B cell (primary cell): Measurements from ENCODE around the gene PKP1. TPM values are rescaled to one million over a fixed set of nuclear protein-coding genes. Genes with fewer than 3 reads are reported as not detected.

Experiments
- ATAC-seq: fragments of 200-7000 bp; cut with Tn5 transposase; one replicate; pipeline ENCODE4 v1.10.0; 2021; ENCODE audit warnings: low read depth, mild to moderate bottlenecking, moderate number of reproducible peaks, moderate library complexity
- CTCF ChIA-PET: fragments of 350-600 bp; sonication (Branson Sonifier 250); formaldehyde crosslinking; loops from one replicate; lab custom pipeline; 2021; ENCODE audit warnings: antibody characterized with exemption, inconsistent platforms; lab: Charles Lee
- POLR2A ChIA-PET: fragments of 350-600 bp; sonication (Branson Sonifier 250); formaldehyde crosslinking; loops from one replicate; lab custom pipeline; 2021; ENCODE audit warnings: antibody characterized with exemption; lab: Charles Lee
- DNase-seq: peaks from one replicate; pipeline ENCODE4 v3.0.0; 2013
- H2AFZ ChIP-seq: 2 replicates; pipeline ENCODE4 v1.6.1; 2012; ENCODE audit warnings: mild to moderate bottlenecking, low read depth, low read length; ENCODE audit not compliant: insufficient read depth, poor library complexity, severe bottlenecking
- H3K27ac ChIP-seq, 2 donors: 1 replicate in 1 of 2; 2 replicates in 1 of 2; pipeline ENCODE4 v1.5.1; 2012 to 2013; ENCODE audit warnings: low read length in 2 of 2, mild to moderate bottlenecking in 2 of 2, moderate library complexity in 1 of 2
- H3K27me3 ChIP-seq, 4 experiments: fragments of 200-600 bp in 1 of 4; sonication (generic) in 1 of 4; replicated peaks in 1 of 4; 1 replicate in 2 of 4; 2 replicates in 2 of 4; pipeline versions ENCODE4 v1.6.1 to v1.7.0; 2013 to 2016; ENCODE audit warnings: low read length in 3 of 4, mild to moderate bottlenecking in 2 of 4, mixed read lengths in 1 of 4, moderate library complexity in 1 of 4; ENCODE audit not compliant: insufficient read depth in 4 of 4, control insufficient read depth in 3 of 4; ENCODE audit errors: control extremely low read depth in 1 of 4
- H3K36me3 ChIP-seq, 2 experiments: replicated peaks in 1 of 2; 1 replicate in 1 of 2; 2 replicates in 1 of 2; pipeline versions ENCODE4 v1.6.1 to v1.7.1; 2013; ENCODE audit warnings: low read length in 1 of 2; ENCODE audit not compliant: insufficient read depth in 2 of 2, control insufficient read depth in 1 of 2; ENCODE audit errors: control extremely low read depth in 1 of 2, extremely low read depth in 1 of 2
- H3K4me1 ChIP-seq, 2 donors: fragments of 200-600 bp in 1 of 2; sonication (generic) in 1 of 2; 1 replicate in 1 of 2; 2 replicates in 1 of 2; pipeline versions ENCODE4 v1.5.1 to v1.6.1; 2013 to 2017; ENCODE audit warnings: low read length in 2 of 2; ENCODE audit not compliant: control insufficient read depth in 2 of 2, insufficient read depth in 2 of 2
- H3K4me2 ChIP-seq: replicated peaks from 2 replicates; pipeline ENCODE3; 2012; ENCODE audit warnings: mild to moderate bottlenecking, low read depth, low read length; ENCODE audit not compliant: poor library complexity, severe bottlenecking
- H3K4me3 ChIP-seq, 5 experiments: fragments of 200-600 bp in 1 of 5; sonication (generic) in 1 of 5; 1 replicate in 3 of 5; 2 replicates in 2 of 5; pipeline versions ENCODE4 v1.5.1 to v1.7.0; 2011 to 2016; ENCODE audit warnings: low read length in 4 of 5, mild to moderate bottlenecking in 4 of 5, low read depth in 2 of 5, control low read depth in 1 of 5, moderate library complexity in 1 of 5; ENCODE audit not compliant: insufficient read depth in 1 of 5; ENCODE audit errors: control extremely low read depth in 1 of 5, extremely low read depth in 1 of 5
- H3K79me2 ChIP-seq: fragments of 200-600 bp; sonication (generic); one replicate; pipeline ENCODE4 v1.6.0; 2016; ENCODE audit warnings: low read length; ENCODE audit not compliant: control insufficient read depth, insufficient read depth
- H3K9ac ChIP-seq: fragments of 200-600 bp; sonication (generic); 2 replicates; pipeline ENCODE4 v1.6.1; 2017; ENCODE audit warnings: mild to moderate bottlenecking, low read length, moderate library complexity
- H3K9me3 ChIP-seq, 3 donors: one replicate each; pipeline versions ENCODE4 v1.6.1 to v1.7.1; 2013; ENCODE audit warnings: low read length in 2 of 3; ENCODE audit not compliant: control insufficient read depth in 2 of 3, insufficient read depth in 1 of 3; ENCODE audit errors: control extremely low read depth in 1 of 3
- H4K20me1 ChIP-seq: 2 replicates; pipeline ENCODE4 v1.6.0; 2012; ENCODE audit warnings: mild to moderate bottlenecking, low read length; ENCODE audit not compliant: insufficient read depth, control insufficient read depth, poor library complexity, severe bottlenecking
- H3K27ac Mint-ChIP-seq: one replicate; pipeline ENCODE4 v1.8.0; 2021; ENCODE audit warnings: mixed read lengths
- H3K27me3 Mint-ChIP-seq: one replicate; pipeline ENCODE4 v1.8.0; 2021; ENCODE audit warnings: mixed read lengths
- H3K4me1 Mint-ChIP-seq: one replicate; pipeline ENCODE4 v1.8.0; 2021; ENCODE audit warnings: mixed read lengths
- H3K4me3 Mint-ChIP-seq: one replicate; pipeline ENCODE4 v1.8.0; 2021; ENCODE audit warnings: mixed read lengths
- H3K9me3 Mint-ChIP-seq: one replicate; pipeline ENCODE4 v1.8.0; 2022; ENCODE audit warnings: mixed read lengths; ENCODE audit not compliant: insufficient read depth
- EZH2 ChIP-seq: IDR thresholded peaks from 2 replicates; pipeline ENCODE4 v1.6.1; 2012; ENCODE audit warnings: borderline replicate concordance, low read depth, mild to moderate bottlenecking, moderate library complexity, low read length; ENCODE audit not compliant: insufficient read depth, poor library complexity, severe bottlenecking
- WGBS: methylation state at CpG from one replicate; pipeline ENCODE4 v1.1.5; 2013; ENCODE audit warnings: missing lambda C conversion rate; ENCODE audit not compliant: insufficient coverage; 5-methylcytosine and 5-hydroxymethylcytosine counted together
- intact Hi-C: fragments of 100-400 bp; cut with micrococcal nuclease; formaldehyde crosslinking; loops from one replicate; pipeline ENCODE4 v1.10.0; 2022
- polyA plus RNA-seq: library from polyadenylated mRNA; depleted of rRNA; stranded (reverse); fragments of >200 nt; gene quantifications from 2 replicates; pipeline ENCODE4 v1.2.3, GENCODE V29; 2012
- total RNA-seq, 2 donors: library from RNA; stranded (reverse); fragments of 120-200 nt in 1 of 2; gene quantifications; 1 replicate in 1 of 2; 2 replicates in 1 of 2; pipeline versions ENCODE4 v1.2.3 to v1.2.4, GENCODE V29; 2013 to 2022
- TF ChIP-seq, protein P1 (sequence below): fragments of 200-600 bp; IDR thresholded peaks from one replicate; pipeline ENCODE4 v1.8.0; 2022; ENCODE audit warnings: antibody characterized with exemption, mild to moderate bottlenecking

The PKP1 gene
- total and polyA plus RNA-seq, 2 donors (not counting 1 experiment from before 2014, with no cell fraction given) = not detected

- Histone ChIP-seq H3K9me3 (peaks cover 0 to 3% (median 0%) of the 10 kb centered on the region in 3 donors), H3K4me1 (no peaks in the 10 kb centered on the region), H3K9ac (no peak overlapping the region), H3K4me2 (no peak overlapping the region), H3K79me2 (no peaks in the 10 kb centered on the region), H3K4me3 (no peak overlapping the region), H3K36me3 (no peaks in the 10 kb centered on the region), H3K27me3 (peaks cover 0 to 10% (median 2%) of the 10 kb centered on the region in 4 experiments), H2AFZ (no peak overlapping the region), H4K20me1 (no peaks in the 10 kb centered on the region), H3K27ac (no peak overlapping the region)
- no peak overlapping the region for H3K27ac Mint-ChIP-seq
- no peaks in the 10 kb centered on the region for H3K4me1 Mint-ChIP-seq
- intact Hi-C loops = no loop called here
- ATAC-seq (no peak), DNase-seq (no peak)
- CTCF ChIA-PET = no interaction called here
- POLR2A ChIA-PET = no interaction called here
- no peak overlapping the region for H3K4me3 Mint-ChIP-seq
- H3K27me3 Mint-ChIP-seq = peaks cover 35% of the 10 kb centered on the region
- TF ChIP-seq EZH2 = no peak
- TF ChIP-seq, protein P1, sequence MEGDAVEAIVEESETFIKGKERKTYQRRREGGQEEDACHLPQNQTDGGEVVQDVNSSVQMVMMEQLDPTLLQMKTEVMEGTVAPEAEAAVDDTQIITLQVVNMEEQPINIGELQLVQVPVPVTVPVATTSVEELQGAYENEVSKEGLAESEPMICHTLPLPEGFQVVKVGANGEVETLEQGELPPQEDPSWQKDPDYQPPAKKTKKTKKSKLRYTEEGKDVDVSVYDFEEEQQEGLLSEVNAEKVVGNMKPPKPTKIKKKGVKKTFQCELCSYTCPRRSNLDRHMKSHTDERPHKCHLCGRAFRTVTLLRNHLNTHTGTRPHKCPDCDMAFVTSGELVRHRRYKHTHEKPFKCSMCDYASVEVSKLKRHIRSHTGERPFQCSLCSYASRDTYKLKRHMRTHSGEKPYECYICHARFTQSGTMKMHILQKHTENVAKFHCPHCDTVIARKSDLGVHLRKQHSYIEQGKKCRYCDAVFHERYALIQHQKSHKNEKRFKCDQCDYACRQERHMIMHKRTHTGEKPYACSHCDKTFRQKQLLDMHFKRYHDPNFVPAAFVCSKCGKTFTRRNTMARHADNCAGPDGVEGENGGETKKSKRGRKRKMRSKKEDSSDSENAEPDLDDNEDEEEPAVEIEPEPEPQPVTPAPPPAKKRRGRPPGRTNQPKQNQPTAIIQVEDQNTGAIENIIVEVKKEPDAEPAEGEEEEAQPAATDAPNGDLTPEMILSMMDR = no peak
- no peaks in the 10 kb centered on the region for H3K9me3 Mint-ChIP-seq
- WGBS = 90% methylated on average over 6 of the region's 7 CpGs
Measured at GRCh38 chr1:201344206-201345080, 61.1 kb downstream of the PKP1 start.

DNA sequence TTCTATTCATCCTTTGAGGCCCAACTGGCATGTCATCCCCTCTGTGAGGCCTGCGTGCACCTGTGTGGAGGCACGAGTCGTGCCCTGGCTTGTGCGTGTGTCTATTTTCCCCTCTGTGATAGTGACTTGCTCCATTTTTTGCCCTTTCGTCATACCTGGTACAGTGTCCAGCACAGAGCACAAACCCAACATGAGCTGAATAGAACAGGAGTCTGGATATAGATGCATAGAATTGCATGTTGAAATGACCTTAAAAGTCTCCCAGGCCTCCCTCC lies 61.7 kb downstream of the PKP1 start:
- H3K4me1 ChIP-seq = no peaks in the 10 kb centered on the region
- Mint-ChIP-seq H3K4me3 (no peak overlapping the region), H3K27ac (no peak overlapping the region), H3K9me3 (no peaks in the 10 kb centered on the region), H3K27me3 (peaks cover 33% of the 10 kb centered on the region), H3K4me1 (no peaks in the 10 kb centered on the region)
- DNase-seq (no peak), ATAC-seq (no peak)
- H3K9ac ChIP-seq = no peak overlapping the region
- no peaks in the 10 kb centered on the region for H4K20me1 ChIP-seq
- no peaks in the 10 kb centered on the region for H3K36me3 ChIP-seq
- no peak for TF ChIP-seq EZH2
- TF ChIP-seq, protein P1 = no peak
- peaks cover 0 to 10% (median 2%) of the 10 kb centered on the region in 4 experiments for H3K27me3 ChIP-seq
- no peak overlapping the region for H3K4me3 ChIP-seq
- WGBS = 96% methylated on average over 4 of the region's 5 CpGs
- H3K4me2 ChIP-seq = no peak overlapping the region
- CTCF ChIA-PET = no interaction called here
- H3K9me3 ChIP-seq = peaks cover 0 to 3% (median 0%) of the 10 kb centered on the region in 3 donors
- H2AFZ ChIP-seq = no peak overlapping the region
- POLR2A ChIA-PET = no interaction called here
- no peaks in the 10 kb centered on the region for H3K79me2 ChIP-seq
- no peak overlapping the region for H3K27ac ChIP-seq
- intact Hi-C loops = no loop called here
